Peyer's patch (tissue), 4 donors: ENCODE measurements around the gene WSB1. TPM values are rescaled to one million over a fixed set of nuclear protein-coding genes. Genes with fewer than 3 reads are reported as not detected.

Experiments used
- DNase-seq, 3 donors: peaks; one replicate each; pipeline ENCODE4 v3.0.0-alpha.2; 2017 to 2019
- H3K27ac ChIP-seq, 4 donors: fragments of 200-600 bp; sonication (generic); one replicate each; pipeline ENCODE4 v1.5.1; 2016 to 2019
- H3K27me3 ChIP-seq, 2 donors: fragments of 200-600 bp; sonication (generic); one replicate each; pipeline ENCODE4 v1.5.1; 2019
- H3K36me3 ChIP-seq, 3 donors: fragments of 200-600 bp; sonication (generic); one replicate each; pipeline ENCODE4 v1.5.1; 2016 to 2019
- H3K4me1 ChIP-seq, 4 donors: fragments of 200-600 bp; sonication (generic); one replicate each; pipeline ENCODE4 v1.5.1; 2016 to 2019
- H3K4me3 ChIP-seq, 4 donors: fragments of 200-600 bp; sonication (generic); 1 replicate in 3 of 4; 2 replicates in 1 of 4; pipeline ENCODE4 v1.5.1; 2016 to 2019; ENCODE audit warnings: mild to moderate bottlenecking in 1 of 4
- H3K9me3 ChIP-seq, 4 donors: fragments of 200-600 bp; sonication (generic); one replicate each; pipeline ENCODE4 v1.5.1; 2016 to 2019; ENCODE audit warnings: mild to moderate bottlenecking in 1 of 4
- POLR2A ChIP-seq, 2 donors: fragments of 450-650 bp; IDR thresholded peaks; one replicate each; pipeline ENCODE4 v1.5.1; 2017; ENCODE audit warnings: antibody characterized with exemption in 2 of 2, mild to moderate bottlenecking in 2 of 2, moderate library complexity in 2 of 2
- total RNA-seq, 4 donors: library from RNA; depleted of rRNA; stranded (reverse); fragments of >200 nt; gene quantifications; one replicate each; pipeline ENCODE4 v1.1.0, GENCODE V29; 2016
- TF ChIP-seq, protein P1 (sequence below), 6 experiments: fragments of 450-650 bp in 4 of 6; fragments of 200-600 bp in 2 of 6; sonication (generic) in 1 of 6; IDR thresholded peaks; one replicate each; pipeline ENCODE4 v1.5.1; 2017 to 2019; ENCODE audit warnings: antibody characterized with exemption in 6 of 6, mild to moderate bottlenecking in 3 of 6, moderate library complexity in 1 of 6

WSB1 gene
- total RNA-seq, 4 donors from 2014 or later: 61.5 to 208 (median 112) TPM

DNA sequence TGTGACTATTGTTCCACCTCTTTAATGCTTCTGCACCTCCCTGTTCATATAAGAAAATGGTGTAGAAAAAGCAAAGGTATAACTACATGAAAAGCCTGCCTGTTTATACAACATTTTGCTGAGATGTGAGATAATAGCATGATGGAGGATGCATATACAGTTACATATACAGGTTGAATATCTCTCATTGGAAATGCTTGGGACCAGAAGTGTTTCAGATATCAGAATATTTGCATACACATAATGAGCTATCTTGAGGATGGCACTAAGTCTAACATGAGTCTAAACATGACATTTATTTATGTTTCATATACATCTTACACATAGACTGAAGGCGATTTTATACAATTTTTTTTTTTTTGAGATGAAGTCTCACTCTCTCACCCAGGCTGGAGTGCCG, 5.7 kb upstream of the WSB1 start:
- Histone ChIP-seq H3K27me3 (no peaks in the 10 kb centered on the region), H3K36me3 (no peaks in the 10 kb centered on the region), H3K4me3 (no peak overlapping the region), H3K4me1 (peaks cover 0 to 13% (median 0%) of the 10 kb centered on the region in 4 donors), H3K27ac (no peak overlapping the region), H3K9me3 (no peaks in the 10 kb centered on the region)
- TF ChIP-seq POLR2A (IDR thresholded peaks at IDR 0.05): no peak
- TF ChIP-seq, protein P1, sequence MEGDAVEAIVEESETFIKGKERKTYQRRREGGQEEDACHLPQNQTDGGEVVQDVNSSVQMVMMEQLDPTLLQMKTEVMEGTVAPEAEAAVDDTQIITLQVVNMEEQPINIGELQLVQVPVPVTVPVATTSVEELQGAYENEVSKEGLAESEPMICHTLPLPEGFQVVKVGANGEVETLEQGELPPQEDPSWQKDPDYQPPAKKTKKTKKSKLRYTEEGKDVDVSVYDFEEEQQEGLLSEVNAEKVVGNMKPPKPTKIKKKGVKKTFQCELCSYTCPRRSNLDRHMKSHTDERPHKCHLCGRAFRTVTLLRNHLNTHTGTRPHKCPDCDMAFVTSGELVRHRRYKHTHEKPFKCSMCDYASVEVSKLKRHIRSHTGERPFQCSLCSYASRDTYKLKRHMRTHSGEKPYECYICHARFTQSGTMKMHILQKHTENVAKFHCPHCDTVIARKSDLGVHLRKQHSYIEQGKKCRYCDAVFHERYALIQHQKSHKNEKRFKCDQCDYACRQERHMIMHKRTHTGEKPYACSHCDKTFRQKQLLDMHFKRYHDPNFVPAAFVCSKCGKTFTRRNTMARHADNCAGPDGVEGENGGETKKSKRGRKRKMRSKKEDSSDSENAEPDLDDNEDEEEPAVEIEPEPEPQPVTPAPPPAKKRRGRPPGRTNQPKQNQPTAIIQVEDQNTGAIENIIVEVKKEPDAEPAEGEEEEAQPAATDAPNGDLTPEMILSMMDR (IDR thresholded peaks at IDR 0.05): no peak
- no peak for DNase-seq

DNA sequence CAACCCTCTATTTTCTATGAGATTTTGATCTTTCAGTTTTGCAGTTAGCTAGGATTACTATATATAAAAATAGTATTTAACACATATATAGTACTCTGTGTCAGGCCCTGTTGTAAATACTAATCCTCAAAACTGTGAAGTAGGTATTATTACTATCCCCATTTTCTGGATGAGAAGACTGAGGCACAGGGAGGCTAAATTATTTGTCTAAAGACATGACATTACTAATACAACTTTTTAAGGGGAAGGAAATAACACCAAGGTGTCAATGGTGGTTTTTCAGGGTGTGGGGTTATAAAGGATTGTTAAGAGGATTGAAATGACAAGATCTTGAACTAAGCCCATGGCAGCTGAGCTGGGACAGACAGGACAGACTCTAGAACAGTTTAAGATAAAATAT, 4.1 kb upstream of the WSB1 start:
- TF ChIP-seq, protein P1 (IDR thresholded peaks at IDR 0.05): no peak
- TF ChIP-seq POLR2A (IDR thresholded peaks at IDR 0.05): no peak
- no peaks in the 10 kb centered on the region for H3K9me3 ChIP-seq

DNA sequence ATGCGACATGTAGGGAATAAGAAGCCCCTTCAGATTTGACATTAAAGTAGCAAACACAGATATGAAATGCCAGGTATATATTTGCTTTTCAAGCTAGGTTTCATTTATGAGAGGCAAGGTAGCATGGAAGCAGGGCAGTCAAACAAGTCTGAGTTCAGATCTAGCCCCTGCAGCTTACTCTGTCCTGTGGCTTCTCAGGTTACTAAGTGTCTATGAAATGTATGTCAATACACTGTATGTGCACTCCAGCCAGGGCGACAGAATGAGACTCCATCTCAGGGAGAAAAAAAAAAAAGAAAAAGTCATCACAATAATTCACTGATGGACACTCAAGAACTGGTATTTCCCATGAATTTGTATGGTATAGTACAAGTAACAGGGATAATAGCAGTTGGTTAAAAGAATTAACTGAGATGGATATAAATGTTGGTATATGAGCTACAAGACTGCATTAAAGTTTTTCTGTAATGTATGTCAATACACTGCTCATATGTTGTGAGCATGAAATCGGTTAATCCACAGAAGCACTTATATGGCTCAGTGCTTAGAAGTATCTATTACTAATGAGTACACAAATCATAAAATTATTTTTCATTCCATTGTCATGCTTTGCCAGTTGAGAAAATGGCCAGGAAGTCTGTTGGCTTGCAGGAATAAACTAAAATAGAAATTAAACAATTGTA, 2.9 kb upstream of the WSB1 start:
- H3K4me1 ChIP-seq: peaks cover 0 to 5% (median 2%) of the 10 kb centered on the region in 4 donors
- no peak for DNase-seq
- no peak overlapping the region for H3K4me3 ChIP-seq
- H3K36me3 ChIP-seq: no peaks in the 10 kb centered on the region
- no peaks in the 10 kb centered on the region for H3K9me3 ChIP-seq
- TF ChIP-seq, protein P1 (IDR thresholded peaks at IDR 0.05): no peak
- no peak for TF ChIP-seq POLR2A (IDR thresholded peaks at IDR 0.05)
- H3K27ac ChIP-seq: no peak overlapping the region
- no peaks in the 10 kb centered on the region for H3K27me3 ChIP-seq

More for the DNA sequence above, 4.1 kb upstream of the WSB1 start:
- H3K4me1 ChIP-seq: peaks cover 0 to 8% (median 2%) of the 10 kb centered on the region in 4 donors
- H3K27ac ChIP-seq: no peak overlapping the region
- H3K36me3 ChIP-seq: no peaks in the 10 kb centered on the region
- no peak overlapping the region for H3K4me3 ChIP-seq
- no peaks in the 10 kb centered on the region for H3K27me3 ChIP-seq
- no peak for DNase-seq

DNA sequence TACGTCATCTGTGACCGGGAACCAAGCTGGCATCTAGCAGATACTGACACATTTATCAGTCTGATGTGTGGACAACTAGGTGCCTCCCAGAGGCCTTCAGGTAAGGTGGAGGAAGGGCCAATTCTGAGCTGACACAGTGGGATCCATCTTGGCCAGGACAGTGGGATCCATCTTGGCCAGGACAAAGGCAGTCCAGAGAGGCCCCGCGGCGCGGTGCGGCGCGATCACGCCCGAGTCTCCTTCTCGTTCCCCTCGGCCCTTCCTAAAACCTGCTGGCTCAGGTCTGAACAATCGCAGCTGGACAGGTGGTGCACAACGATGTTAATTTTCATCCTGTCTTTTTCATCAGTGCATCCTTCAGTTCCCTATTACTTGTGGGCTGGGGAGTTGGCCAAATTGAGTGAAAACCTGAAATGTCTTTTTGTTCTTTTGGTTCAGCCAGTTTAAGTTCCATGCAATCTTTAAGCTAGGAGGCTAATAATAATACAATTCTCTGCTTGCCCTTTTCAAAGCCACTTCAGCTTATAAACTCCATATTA, 486 bp upstream of the WSB1 start:
- no peak for DNase-seq
- Histone ChIP-seq H3K9me3 (no peaks in the 10 kb centered on the region), H3K27ac (peak overlapping the region; percentile 94 to 99 (median 98))

DNA sequence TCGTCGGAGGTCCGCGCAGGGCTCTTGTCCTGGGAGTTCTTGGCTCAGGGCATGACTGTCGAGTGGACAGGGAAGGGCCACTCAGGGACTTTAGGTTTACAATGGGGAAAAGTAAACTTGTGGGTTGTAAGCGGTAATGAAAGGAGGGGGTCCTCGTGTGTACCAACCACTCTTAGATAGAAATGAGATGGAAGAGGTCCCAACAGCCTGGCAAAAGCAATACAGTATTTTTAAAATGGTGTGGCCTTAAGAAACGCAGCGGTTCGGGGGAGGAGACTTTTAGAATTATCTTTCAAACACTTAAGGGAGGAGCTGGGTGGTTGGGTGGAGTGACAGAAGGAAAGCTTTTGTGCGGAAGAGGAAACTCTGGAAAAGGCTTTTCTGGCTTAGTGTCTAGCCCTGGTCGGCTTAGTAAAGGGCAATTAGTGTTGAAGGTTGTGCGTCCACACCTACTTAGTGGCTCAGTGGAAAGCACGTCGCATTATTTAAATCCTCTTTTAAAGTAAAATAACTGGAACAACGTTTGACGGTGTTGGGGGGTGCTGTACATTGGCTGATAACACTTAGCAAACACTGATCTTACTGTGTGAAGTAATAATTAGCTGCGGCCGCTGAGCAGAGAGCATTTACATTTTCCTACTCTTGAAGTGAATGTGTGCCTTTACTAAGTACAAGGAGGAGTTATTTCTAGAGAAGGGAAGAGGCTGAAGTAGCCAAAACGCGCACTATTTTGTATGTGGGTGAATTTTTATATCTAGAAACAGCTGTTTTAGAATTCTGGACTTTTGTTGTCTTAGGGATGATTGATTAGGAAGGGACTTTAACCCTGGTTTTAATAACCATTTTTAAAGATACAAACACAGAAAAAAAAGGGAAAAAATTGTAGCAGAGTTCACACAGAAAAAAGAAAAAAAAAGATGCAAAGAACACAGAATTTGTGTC, 1.0 kb downstream of the WSB1 start:
- TF ChIP-seq, protein P1 (IDR thresholded peaks at IDR 0.05): peak in 1 of 6 experiments; percentile 3
- peak; percentile 71 to 83 for TF ChIP-seq POLR2A (IDR thresholded peaks at IDR 0.05)
- H3K4me1 ChIP-seq: peaks cover 0 to 38% (median 14%) of the 10 kb centered on the region in 4 donors
- H3K9me3 ChIP-seq: no peaks in the 10 kb centered on the region
- DNase-seq: peak in 2 of 3 donors; percentile 57 to 84
- peak overlapping the region; percentile 94 to 99 (median 98) for H3K27ac ChIP-seq
- H3K27me3 ChIP-seq: no peaks in the 10 kb centered on the region
- peak overlapping the region; percentile 69 to 89 (median 88) for H3K4me3 ChIP-seq
- H3K36me3 ChIP-seq: no peaks in the 10 kb centered on the region

More for the DNA sequence above, 486 bp upstream of the WSB1 start:
- no peak for TF ChIP-seq POLR2A (IDR thresholded peaks at IDR 0.05)
- TF ChIP-seq, protein P1 (IDR thresholded peaks at IDR 0.05): no peak
- Histone ChIP-seq H3K4me3 (peak overlapping the region; percentile 69 to 89 (median 88)), H3K27me3 (no peaks in the 10 kb centered on the region), H3K36me3 (no peaks in the 10 kb centered on the region), H3K4me1 (peaks cover 0 to 22% (median 9%) of the 10 kb centered on the region in 4 donors)
